OCI-LY1 (cell line): ENCODE data around the gene ARHGEF4.

Source experiments
- H2AFZ ChIP-seq: fragments of 200-600 bp; sonication (generic), shearing (Covaris generic); 2 replicates; pipeline ENCODE4 v1.6.0; 2014; ENCODE audit warnings: antibody characterized with exemption, mild to moderate bottlenecking, low read length
- H3F3A ChIP-seq: fragments of 200-600 bp; sonication (generic), shearing (Covaris generic); 2 replicates; pipeline ENCODE4 v1.6.0; 2014; ENCODE audit warnings: mild to moderate bottlenecking, antibody characterized with exemption, low read length, moderate library complexity; ENCODE audit not compliant: insufficient read depth
- H3K27ac ChIP-seq: fragments of 200-600 bp; sonication (generic); 2 replicates; pipeline ENCODE4 v1.5.1; 2014; ENCODE audit warnings: low read length, mixed run types, mild to moderate bottlenecking, low read depth; ENCODE audit not compliant: poor library complexity, severe bottlenecking
- H3K27me3 ChIP-seq: fragments of 200-600 bp; sonication (generic); 2 replicates; pipeline ENCODE4 v1.6.0; 2014; ENCODE audit warnings: antibody characterized with exemption, mild to moderate bottlenecking, low read length, moderate library complexity; ENCODE audit not compliant: insufficient read depth
- H3K36me3 ChIP-seq: fragments of 200-600 bp; sonication (generic); 2 replicates; pipeline ENCODE4 v1.6.1; 2014; ENCODE audit warnings: mild to moderate bottlenecking, antibody characterized with exemption, low read length, moderate library complexity, mixed read lengths; ENCODE audit not compliant: insufficient read depth
- H3K4me1 ChIP-seq: fragments of 200-600 bp; sonication (generic); 2 replicates; pipeline ENCODE4 v1.5.1; 2014; ENCODE audit warnings: mild to moderate bottlenecking, low read length, moderate library complexity; ENCODE audit not compliant: insufficient read depth, severe bottlenecking
- H3K4me2 ChIP-seq: fragments of 200-600 bp; sonication (generic), shearing (Covaris generic); 2 replicates; pipeline ENCODE4 v1.6.1; 2014; ENCODE audit warnings: low read length
- H3K4me3 ChIP-seq: fragments of 200-600 bp; sonication (generic); 2 replicates; pipeline ENCODE4 v1.5.1; 2014; ENCODE audit warnings: low read length, low read depth, mild to moderate bottlenecking, mixed read lengths; ENCODE audit not compliant: poor library complexity, severe bottlenecking
- H3K79me2 ChIP-seq: fragments of 200-600 bp; shearing (Covaris generic); 2 replicates; pipeline ENCODE4 v1.6.1; 2016; ENCODE audit warnings: mixed run types, low read length, mixed read lengths; ENCODE audit not compliant: insufficient read depth
- H3K9ac ChIP-seq: fragments of 200-600 bp; sonication (generic), shearing (Covaris generic); 2 replicates; pipeline ENCODE4 v1.6.1; 2014; ENCODE audit warnings: mild to moderate bottlenecking, low read length, mixed read lengths
- H3K9me2 ChIP-seq: fragments of 200-600 bp; sonication (generic), shearing (Covaris generic); 2 replicates; pipeline ENCODE4 v1.6.1; 2014; ENCODE audit warnings: low read depth, mild to moderate bottlenecking, low read length, mixed read lengths
- H3K9me3 ChIP-seq: fragments of 200-600 bp; shearing (Covaris generic); 2 replicates; pipeline ENCODE4 v1.6.1; 2014; ENCODE audit warnings: low read length, mixed read lengths
- H4K20me1 ChIP-seq: fragments of 200-600 bp; sonication (generic), shearing (Covaris generic); 2 replicates; pipeline ENCODE4 v1.6.0; 2016; ENCODE audit warnings: mild to moderate bottlenecking, low read length; ENCODE audit not compliant: insufficient read depth
- EZH2 ChIP-seq: fragments of 200-600 bp; sonication (generic), shearing (Covaris generic); IDR thresholded peaks from 2 replicates; pipeline ENCODE4 v1.8.0; 2017; ENCODE audit warnings: borderline replicate concordance, mixed run types, mild to moderate bottlenecking, antibody characterized with exemption, low read length, moderate library complexity, mixed read lengths
- TF ChIP-seq, protein P1 (sequence below): fragments of 200-600 bp; sonication (generic), shearing (Covaris generic); IDR thresholded peaks from 2 replicates; pipeline ENCODE4 v1.5.1; 2017; ENCODE audit warnings: mild to moderate bottlenecking, antibody characterized with exemption, low read length, moderate library complexity, mixed read lengths

The ARHGEF4 gene

DNA sequence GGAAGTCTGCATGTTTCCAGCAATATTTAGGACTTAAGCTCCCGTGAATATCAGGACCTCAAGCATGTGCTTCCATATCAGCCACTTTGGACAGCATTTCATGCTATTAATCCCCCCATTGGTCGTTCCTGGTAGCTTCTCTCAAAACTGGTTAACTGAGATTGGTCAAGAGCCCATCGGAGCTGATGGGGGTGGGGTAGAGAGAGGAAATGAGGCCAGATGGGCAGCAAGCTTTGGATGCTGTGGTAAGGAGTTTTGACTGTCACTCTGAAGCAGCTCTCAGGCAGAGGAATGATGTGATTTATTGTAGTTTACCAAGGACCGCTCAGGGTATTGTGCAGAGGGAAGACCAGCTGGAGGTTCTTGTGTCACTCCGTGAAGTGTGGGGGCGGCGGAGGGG lies 174.8 kb downstream of the ARHGEF4 start:
- H4K20me1 ChIP-seq = no peaks in the 10 kb centered on the region
- TF ChIP-seq, protein P1, sequence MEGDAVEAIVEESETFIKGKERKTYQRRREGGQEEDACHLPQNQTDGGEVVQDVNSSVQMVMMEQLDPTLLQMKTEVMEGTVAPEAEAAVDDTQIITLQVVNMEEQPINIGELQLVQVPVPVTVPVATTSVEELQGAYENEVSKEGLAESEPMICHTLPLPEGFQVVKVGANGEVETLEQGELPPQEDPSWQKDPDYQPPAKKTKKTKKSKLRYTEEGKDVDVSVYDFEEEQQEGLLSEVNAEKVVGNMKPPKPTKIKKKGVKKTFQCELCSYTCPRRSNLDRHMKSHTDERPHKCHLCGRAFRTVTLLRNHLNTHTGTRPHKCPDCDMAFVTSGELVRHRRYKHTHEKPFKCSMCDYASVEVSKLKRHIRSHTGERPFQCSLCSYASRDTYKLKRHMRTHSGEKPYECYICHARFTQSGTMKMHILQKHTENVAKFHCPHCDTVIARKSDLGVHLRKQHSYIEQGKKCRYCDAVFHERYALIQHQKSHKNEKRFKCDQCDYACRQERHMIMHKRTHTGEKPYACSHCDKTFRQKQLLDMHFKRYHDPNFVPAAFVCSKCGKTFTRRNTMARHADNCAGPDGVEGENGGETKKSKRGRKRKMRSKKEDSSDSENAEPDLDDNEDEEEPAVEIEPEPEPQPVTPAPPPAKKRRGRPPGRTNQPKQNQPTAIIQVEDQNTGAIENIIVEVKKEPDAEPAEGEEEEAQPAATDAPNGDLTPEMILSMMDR = no peak
- no peak for TF ChIP-seq EZH2
- H3K9ac ChIP-seq = no peak overlapping the region
- no peaks in the 10 kb centered on the region for H3F3A ChIP-seq
- H3K9me2 ChIP-seq = no peaks in the 10 kb centered on the region
- H3K79me2 ChIP-seq = no peaks in the 10 kb centered on the region
- H3K27ac ChIP-seq = no peak overlapping the region
- no peak overlapping the region for H3K4me2 ChIP-seq
- no peaks in the 10 kb centered on the region for H3K27me3 ChIP-seq
- no peaks in the 10 kb centered on the region for H3K36me3 ChIP-seq
- no peak overlapping the region for H3K4me3 ChIP-seq
- no peaks in the 10 kb centered on the region for H3K4me1 ChIP-seq
- H2AFZ ChIP-seq = no peak overlapping the region
- H3K9me3 ChIP-seq = no peaks in the 10 kb centered on the region

DNA sequence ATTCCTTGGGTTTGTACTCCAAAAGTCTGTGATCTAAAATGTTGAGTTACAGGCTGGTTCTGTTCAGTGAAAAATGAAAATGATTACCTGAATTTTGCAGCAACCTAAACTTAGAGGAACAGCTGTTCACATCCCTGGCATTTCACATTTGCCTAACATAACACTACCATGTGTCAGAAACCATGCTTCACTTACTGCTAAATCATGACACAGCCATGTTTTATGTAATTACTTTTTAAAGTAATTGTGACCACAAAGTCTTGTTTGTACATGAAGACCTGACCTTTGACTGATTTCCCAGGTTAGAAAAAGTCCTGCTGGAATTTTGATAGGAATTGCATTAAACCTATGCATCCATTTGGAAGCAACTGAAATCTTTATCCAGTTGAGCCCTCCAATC lies 177.4 kb downstream of the ARHGEF4 start:
- Histone ChIP-seq H3F3A (no peaks in the 10 kb centered on the region), H3K4me3 (no peak overlapping the region), H4K20me1 (no peaks in the 10 kb centered on the region), H3K9me3 (no peaks in the 10 kb centered on the region), H3K79me2 (no peaks in the 10 kb centered on the region), H3K27ac (no peak overlapping the region), H3K27me3 (no peaks in the 10 kb centered on the region), H2AFZ (no peak overlapping the region), H3K9ac (no peak overlapping the region), H3K9me2 (no peaks in the 10 kb centered on the region), H3K4me1 (no peaks in the 10 kb centered on the region), H3K36me3 (no peaks in the 10 kb centered on the region), H3K4me2 (no peak overlapping the region)
- TF ChIP-seq, protein P1 = no peak
- TF ChIP-seq EZH2 = no peak

DNA sequence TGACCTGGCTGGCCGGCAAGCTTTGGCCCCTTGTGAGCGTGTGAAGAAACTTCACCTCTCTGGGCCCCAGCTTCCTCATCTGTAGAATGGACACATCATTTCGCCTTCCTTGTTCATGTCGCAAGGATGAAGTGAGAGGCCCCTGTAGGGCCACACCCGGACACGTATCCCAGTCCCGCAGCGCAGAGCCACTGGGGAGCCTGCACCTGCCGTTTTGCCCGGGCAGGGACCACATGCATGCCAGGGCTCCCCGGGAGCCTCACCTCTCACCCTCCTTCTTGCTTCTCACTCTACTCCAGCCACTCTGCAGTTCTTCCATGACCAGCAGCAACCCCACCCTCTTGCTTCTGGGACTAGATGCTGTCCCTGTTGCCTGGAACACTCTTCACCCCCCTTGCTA lies 179.1 kb downstream of the ARHGEF4 start:
- H3K4me3 ChIP-seq = no peak overlapping the region
- no peaks in the 10 kb centered on the region for H3F3A ChIP-seq
- H3K4me2 ChIP-seq = no peak overlapping the region
- H4K20me1 ChIP-seq = no peaks in the 10 kb centered on the region
- no peaks in the 10 kb centered on the region for H3K9me3 ChIP-seq
- TF ChIP-seq EZH2 = no peak
- TF ChIP-seq, protein P1 = no peak
- no peak overlapping the region for H3K9ac ChIP-seq
- H3K36me3 ChIP-seq = no peaks in the 10 kb centered on the region
- H3K79me2 ChIP-seq = no peaks in the 10 kb centered on the region
- H3K4me1 ChIP-seq = no peaks in the 10 kb centered on the region
- no peaks in the 10 kb centered on the region for H3K9me2 ChIP-seq
- H2AFZ ChIP-seq = no peak overlapping the region
- H3K27ac ChIP-seq = no peak overlapping the region
- no peaks in the 10 kb centered on the region for H3K27me3 ChIP-seq
